H4 (cell line): ENCODE data around the gene USP36. TPM values are rescaled to one million over a fixed set of nuclear protein-coding genes. Genes with fewer than 3 reads are reported as not detected.
"Not testable (repeated sequence)": the region's sequence is repeated elsewhere in the genome, so short reads cannot be mapped to it uniquely, and the experiment has no call there.

Experiments
- DNase-seq: peaks from one replicate; pipeline ENCODE4 v3.0.0-alpha.2; 2015; ENCODE audit warnings: low spot score
- total RNA-seq: library from RNA; depleted of rRNA; stranded (reverse); fragments of >200 nt; shearing (Covaris generic); gene quantifications from 2 replicates; pipeline ENCODE4 v1.2.3, GENCODE V29; 2014

USP36 gene
- total RNA-seq, 1 experiment from 2014 or later: 20.4 TPM

DNA sequence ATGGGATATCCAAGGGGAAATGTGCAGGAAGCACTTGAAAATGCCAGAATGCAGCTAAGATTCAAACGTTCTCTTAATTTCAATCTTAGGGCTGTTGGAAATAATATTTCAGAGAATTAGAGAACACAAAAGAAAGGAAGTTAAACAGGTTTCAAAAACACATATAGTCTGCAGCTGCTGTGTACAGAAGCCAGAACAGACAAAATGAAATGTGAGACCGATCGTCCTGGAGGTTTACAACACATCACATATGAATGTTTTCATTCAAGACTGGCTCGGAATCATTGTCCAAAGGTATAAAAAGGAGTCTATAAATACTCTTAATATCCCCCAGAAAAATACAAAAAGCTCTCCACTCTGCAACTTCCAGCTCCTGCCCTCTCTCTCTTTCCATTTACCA is 72.8 kb downstream of the USP36 start:
- no peak for DNase-seq

DNA sequence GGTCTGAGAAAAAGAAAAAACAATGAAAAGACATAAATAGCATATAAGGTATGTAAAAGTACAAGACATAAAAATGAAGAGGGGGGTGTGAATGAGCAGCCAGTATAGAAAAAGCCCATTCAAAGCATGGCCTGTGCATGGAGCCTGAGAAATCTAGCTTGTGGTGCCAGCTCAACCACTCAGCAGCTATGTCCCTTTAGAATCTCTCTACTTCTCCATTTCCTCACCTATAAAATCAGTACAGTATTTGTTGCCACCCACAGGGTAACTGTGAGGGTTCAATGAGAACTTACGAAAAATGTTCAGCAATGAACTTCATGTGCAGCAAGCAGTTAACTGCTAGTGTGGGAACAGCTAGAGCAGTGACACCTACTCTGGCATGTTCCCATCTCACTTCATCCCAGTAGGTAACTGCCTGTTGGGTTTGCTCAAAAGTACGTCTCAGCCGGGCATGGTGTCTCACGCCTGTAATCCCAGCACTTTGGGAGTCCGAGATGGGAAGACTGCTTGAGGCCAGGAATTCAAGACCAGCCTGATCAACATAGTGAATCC is 73.8 kb downstream of the USP36 start:
- no peak for DNase-seq

DNA sequence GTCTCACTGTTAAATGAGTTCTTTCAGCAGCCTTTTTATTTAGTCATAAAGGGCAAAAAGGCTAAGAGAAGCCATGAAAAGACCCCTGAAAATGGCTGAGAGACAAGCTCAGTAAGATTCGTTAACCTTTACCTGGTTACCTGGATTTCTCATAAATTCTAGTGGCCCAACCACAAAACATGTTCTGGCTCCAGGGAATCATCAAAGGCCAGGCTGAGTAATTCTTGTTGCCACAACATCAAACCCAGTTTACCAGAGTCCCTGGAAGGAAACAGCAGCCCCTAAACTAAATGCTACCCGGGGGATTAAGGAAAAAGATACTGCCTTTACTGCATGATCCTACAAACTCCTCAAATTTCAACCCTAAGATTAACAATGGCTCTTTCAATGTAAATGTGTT is 74.4 kb downstream of the USP36 start:
- DNase-seq: no peak

DNA sequence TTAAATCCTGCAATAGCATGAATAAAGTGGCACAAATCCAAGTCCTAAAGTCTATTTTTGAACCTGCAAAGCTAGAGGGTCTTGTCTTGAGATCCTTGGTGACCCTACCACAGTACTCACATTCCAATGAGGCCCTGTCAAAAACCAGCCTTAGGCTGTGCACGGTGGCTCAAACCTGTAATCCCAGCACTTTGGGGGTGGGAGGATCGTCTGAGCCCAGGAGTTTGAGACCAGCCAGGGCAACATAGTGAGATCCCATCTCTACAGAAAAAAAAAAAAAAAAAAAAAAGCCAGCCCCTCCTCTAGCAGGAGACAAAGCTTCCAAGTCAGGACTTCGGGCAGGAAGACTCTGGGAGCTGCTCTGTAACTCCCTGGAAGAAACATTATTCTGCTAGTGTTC is 74.8 kb downstream of the USP36 start:
- DNase-seq: no peak

DNA sequence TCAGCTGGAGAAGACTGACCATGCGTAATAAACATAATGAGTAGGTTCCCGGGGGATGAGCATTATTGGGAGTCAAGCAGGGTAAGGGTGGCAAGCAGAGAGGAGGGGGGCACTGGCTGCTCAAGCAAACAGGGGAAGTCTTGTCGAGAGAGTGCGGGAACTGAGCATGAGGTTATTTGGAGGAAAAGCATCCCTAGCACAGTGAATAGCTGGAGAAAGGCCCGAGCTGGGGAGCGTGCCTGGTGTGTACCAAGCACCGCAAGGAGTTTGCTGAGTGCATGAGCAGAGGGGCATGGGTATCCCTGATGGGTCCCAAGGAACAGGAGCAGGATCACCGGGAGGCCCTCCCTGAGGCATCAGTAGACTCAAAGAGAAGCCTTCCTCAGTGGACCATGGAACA is 75.7 kb downstream of the USP36 start:
- DNase-seq: no peak

DNA sequence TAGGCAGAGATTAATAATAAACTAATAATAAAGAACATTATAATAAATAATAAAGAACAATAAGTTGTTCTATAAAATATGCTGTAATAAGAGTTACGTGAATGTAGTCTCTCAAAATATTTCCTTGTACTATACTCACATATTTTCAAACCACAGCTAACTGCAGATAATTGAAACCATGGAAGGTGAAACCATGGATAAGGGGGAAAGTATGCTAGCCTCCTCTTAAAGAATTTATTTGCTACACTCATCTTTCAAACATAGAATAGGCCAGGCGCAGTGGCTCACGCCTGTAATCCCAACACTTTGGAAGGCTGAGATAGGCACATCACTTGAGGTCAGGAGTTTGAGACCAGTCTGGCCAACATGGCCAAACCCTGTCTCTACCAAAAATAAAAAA is 77.1 kb downstream of the USP36 start:
- no peak for DNase-seq

DNA sequence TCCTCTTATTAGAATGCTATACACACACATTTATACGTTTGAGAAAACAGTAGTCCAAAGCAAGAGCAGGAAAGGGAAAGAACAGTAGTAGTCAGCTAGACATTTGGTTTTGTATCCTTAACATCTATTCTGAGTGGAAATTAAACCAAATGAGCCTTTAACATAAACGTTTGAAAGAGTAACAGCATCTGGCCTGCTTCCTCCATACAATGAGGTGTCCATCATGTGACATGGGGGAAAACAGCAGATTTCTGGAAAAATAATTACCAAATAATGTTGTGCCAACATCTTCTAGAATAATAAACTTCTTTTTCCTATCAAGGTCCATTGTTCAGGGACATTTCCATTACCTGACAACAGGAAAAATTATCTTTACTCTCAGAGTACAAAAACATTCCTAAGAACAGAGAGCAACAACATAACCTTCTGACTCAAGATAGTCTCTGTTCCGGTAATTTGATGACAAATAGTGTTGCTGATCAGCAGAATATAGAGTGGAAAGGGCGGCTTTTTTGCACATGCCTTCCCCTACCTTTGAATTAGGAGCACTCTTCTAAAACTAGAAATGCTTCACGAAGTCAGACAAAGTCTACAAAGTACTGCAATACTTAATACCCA is 78.7 kb downstream of the USP36 start:
- DNase-seq: no peak

DNA sequence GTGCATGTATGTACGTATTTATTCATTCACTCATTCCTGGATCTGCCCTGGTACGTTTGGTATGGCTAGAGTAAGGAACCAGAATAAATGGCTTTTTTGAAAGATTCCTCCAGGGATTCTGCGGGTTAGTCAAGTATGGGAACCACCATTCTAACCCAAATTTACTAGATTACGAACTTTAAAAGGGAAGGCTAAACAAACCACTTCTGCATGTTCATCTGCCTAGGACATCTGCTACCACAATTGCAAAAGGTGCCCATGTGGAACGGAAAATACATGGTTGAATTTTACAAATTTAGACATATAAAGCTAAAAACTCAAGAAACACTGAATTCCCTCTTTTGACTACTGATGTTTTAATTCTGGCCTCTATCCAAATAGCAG is 80.7 kb downstream of the USP36 start:
- no peak for DNase-seq

DNA sequence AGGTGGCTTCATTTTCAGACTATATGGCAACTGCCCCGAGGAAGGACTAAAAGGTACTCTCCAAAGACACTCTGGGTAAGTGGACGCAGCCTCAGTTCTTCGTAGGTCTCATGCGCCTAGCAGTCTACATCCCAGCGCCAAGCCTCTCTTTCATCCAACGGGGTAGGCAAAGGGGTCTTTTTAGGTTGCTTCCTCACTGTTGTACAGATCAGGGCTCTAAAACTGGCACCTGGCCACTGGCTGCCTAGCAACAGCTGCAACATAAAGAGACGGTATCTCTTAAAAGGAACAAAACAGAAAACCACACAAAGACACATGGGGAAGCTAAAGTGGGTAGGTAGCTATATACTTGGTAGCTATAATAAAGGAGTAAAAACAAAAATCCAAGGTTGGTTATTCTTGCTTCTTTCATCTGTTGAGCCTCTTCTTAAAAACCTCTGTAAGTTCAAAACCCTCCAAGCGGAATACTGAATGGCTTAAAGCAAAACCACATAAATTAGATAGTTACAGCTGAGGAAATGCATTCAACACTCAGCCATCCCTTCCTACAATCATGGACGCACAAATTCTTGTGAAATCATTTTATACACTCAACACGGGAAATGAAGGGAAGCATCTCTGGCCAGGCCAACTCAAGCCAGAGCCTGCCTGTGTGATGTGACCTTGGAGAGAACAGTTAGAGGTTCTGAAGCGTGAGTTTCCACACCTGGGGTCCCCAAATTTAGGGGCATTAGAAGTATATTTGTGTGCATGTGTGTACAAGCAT is 81.2 kb downstream of the USP36 start:
- no peak for DNase-seq

DNA sequence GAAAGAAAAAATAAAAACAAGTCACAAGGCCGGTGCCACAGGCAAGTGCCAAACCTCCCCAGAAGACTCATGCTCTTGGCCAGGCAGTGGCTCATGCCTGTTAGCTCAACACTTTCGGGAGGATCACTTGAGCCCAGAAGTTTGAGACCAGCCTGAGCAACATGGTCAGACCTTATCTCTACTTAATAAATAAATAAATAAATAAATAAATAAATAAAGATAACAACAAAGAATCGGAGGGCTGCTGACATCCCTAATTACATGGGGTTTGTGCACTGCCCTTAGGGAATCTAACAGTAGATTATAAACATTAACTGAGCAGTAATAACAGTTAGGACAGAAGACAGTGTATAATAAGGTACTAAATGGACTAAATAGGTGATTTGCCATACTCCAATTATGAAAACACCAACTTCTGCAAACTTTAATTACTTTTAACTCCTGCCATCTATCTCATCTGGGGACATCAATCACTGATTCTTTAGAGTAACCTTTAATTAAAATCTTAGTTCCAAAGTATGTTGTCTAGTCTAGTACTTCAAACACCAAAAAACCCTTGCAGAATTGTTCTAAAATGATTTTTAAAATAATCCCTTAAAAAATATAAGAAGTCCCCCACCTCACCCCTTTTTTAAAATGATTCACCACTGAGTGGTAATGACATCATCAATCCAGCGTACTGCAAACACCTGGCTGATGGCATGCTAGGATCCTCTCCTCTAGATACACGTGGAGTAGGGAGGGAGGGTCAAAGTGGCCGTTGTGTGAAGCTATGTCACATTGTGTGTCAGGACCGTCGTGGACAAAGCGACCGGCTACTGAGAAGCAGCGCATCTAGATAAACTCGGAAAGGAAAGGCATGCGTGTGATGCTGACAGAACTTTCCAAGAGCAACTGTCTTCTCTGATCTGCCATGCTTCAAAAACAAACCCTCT is 87.0 kb downstream of the USP36 start:
- DNase-seq: no peak

DNA sequence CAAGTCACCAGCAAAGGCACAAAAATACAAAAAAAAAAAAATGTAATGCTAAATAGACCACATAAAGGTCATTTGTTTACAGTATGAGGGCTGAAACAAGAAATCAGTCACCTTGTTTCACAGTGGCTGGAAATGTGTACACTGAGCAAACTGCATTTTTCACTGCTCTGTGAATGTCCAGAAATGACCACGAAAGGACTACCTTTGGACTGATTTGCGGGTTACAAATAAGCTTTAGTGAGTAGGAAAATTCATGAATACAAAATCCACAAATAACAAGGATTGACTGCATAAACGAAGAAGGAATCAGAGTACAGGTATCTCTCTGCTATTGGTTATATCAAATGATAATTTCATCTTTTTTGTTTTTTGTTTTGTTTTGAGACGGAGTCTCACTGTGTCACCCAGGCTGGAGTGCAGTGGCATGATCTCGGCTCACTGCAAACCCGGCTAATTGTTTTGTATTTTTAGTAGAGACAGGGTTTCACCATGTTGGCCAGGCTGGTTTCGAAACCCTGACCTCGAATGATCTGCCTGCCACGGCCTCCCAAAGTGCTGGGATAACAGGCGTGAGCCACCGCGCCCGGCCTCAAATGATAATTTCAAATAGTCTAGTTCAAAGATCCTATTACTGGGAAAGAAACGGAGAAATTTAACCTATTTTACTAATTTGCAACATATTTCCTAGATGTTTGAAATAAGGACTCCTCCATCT is 89.0 kb downstream of the USP36 start:
- no peak for DNase-seq

DNA sequence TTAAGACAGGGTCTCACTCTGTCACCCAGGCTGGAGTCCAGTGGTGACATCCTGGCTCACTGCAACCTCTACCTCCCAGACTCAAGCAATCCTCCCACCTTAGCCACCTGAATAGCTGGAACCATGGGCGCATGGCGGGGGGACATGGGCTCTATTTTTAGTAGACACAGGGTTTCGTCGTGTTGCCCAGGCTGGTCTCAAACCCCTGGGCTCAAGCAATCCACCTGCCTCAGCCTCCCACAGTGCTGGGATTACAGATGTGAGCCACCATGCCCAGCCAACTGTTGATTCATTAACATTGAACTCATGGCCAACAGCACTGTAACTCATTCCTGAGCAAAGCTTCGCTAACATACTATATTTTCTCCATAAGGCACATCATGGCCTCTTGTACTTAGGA is 89.6 kb downstream of the USP36 start:
- DNase-seq: not testable (repeated sequence)

DNA sequence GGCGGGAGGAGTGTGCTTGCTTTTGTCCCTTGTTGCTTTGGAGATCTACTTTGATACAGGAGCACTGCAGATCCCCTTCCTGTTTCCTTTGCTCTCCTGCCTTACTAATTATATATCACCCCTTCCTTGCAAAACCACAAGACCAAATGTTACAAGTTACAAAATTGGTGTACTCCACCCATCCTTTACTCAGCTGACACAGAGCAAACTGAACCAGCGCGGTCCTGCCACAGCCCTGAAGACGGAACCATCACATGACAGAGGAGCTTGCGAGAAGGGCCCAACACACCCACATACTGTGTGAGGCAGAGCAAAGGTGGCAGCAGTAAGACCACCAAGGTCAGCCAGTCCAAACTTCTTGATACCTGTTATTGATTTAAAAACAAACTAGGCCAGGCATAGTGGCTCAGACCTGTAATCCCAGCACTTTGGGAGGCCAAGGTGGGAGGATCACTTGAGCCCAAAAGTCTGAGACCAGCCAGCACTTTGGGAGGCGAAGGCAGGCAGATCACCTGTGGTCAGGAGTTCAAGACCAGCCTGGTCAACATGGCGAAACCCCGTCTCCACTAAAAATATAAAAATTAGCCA is 91.8 kb downstream of the USP36 start:
- DNase-seq: peak; percentile 54

DNA sequence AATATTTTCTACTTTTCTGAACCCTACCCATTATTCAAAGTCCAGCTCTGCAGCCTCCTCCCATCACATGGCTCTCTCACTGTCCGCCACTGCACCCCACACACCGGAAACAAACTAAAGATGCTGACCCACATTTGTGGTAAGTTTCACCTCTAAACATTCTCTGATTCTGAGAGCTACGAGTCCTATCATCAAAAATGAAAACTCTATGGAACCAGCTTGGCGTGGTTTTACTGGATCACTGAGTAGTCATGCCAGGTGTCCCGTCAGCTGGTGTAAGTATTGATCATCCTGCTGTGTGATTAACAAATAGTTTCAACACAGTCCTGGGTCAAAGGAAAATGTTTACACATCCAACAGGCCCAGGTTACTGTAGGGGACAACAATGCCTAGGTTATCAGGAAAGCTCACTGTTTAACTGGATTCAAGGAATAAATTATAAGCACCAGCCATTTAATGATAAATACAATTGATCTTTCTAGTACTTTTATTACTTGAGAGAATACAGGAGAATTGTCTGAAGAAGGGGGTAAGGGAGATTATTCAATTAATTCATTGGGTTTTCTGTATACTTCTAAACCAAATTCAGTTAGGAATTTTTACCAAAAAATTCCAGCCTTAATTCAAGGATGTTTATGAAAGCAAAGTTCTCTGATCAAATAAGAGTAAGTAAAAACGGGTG is 92.4 kb downstream of the USP36 start:
- DNase-seq: no peak

DNA sequence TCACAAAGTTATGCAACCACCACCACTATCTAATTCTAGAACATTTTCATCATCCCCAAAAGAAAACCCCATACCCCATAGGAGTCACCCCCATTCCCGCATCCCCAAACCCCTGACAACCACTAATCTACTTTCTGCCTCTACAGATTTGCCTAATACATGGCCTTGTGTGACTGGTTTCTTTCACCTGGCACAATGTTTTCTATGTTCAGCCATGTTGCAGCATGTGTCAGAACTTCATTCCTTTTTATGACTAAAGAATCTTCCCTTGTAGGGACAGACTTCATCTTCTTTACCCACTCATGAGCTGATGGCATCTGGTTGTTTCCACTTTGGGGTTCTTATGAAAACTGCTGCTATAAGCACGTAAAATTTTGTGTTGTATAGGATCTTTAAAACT is 93.1 kb downstream of the USP36 start:
- no peak for DNase-seq

DNA sequence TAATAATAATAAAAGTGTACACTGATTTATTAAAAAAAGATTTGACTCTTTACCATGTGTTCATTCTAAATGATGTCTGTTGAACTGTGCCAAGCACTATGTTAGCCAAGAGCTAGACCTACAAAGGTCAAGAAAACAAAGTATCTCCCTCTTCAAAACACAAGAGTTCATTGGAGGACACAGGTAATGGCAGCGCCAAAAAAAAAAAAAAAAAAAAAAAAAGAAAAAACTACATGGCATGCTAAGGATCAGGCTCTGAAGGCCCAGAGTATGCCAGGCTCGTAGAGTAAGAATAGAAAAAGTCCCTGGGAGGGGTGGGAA is 93.7 kb downstream of the USP36 start:
- no peak for DNase-seq

DNA sequence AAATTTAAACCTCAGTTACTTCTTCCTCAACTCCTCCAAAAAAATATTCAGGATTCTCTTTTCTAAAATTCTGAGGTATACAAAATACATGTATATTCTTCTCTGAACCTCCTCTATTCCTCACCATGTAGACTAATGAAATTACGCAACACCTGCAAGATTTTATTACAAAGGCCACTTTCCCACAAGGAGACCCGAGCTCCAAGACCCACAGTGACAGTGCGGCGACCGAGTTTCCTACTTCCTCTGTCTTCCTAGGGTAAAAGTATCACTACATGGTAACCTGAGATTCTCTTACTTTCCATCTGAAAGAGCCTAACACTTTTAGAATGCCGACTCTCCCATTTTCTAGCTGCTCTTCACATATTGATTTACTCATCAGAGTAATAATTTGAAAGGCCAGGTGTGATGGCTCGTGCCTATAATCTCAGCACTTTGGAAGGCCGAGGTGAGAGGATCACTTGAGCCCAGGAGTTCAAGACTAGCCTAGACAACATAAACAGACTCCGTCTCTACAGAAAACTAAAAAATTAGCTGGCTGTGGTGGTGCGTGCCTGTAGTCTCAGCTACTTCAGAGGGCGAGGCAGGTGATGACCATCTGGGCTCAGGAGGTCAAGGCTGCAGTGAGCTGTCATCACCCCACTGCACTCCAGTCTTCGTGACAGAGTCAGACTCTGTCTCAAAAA is 94.2 kb downstream of the USP36 start:
- DNase-seq: no peak
